Neural cell (in vitro differentiated cells): ENCODE data around the gene SLC16A2.

Experiments used
- CTCF ChIP-seq: fragments of 450-650 bp; IDR thresholded peaks from 2 replicates; pipeline ENCODE4 v1.5.1; 2014; ENCODE audit warnings: antibody characterized with exemption, mild to moderate bottlenecking, moderate library complexity; ENCODE audit not compliant: poor library complexity, severe bottlenecking
- EP300 ChIP-seq: fragments of 450-650 bp; conservative IDR thresholded peaks from 2 replicates; pipeline ENCODE4 v1.6.1; 2014; ENCODE audit warnings: antibody characterized with exemption, mild to moderate bottlenecking, moderate library complexity; ENCODE audit not compliant: poor library complexity, severe bottlenecking
- EZH2 ChIP-seq: fragments of 200-600, 300-800 bp; shearing (Covaris generic), sonication (generic); IDR thresholded peaks from 2 replicates; pipeline ENCODE4 v1.6.1; 2014; ENCODE audit warnings: antibody characterized with exemption, low read length, borderline replicate concordance, mild to moderate bottlenecking; ENCODE audit not compliant: insufficient read depth, poor library complexity, severe bottlenecking
- POLR2AphosphoS5 ChIP-seq: IDR thresholded peaks from 2 replicates; pipeline ENCODE4 v1.6.1; 2012
- RAD21 ChIP-seq: fragments of 450-650 bp; conservative IDR thresholded peaks from 2 replicates; pipeline ENCODE4 v1.6.1; 2014; ENCODE audit warnings: antibody characterized with exemption, mild to moderate bottlenecking, moderate library complexity
- REST ChIP-seq: IDR thresholded peaks from 2 replicates; pipeline ENCODE4 v1.6.1; 2012; ENCODE audit warnings: borderline replicate concordance
- TAF1 ChIP-seq: IDR thresholded peaks from 2 replicates; pipeline ENCODE4 v1.6.1; 2012; ENCODE audit warnings: low read depth

GRCh38 chrX:74557378-74557777 is 136.1 kb downstream of the SLC16A2 start:
- no peak for TF ChIP-seq EP300
- TF ChIP-seq EZH2, result no peak
- TF ChIP-seq POLR2AphosphoS5, result no peak
- TF ChIP-seq TAF1, result no peak
- no peak for TF ChIP-seq CTCF
- no peak for TF ChIP-seq RAD21
- no peak for TF ChIP-seq REST
